ENCODE data around the gene LRP1-AS. TPM values are rescaled to one million over a fixed set of nuclear protein-coding genes. Genes with fewer than 3 reads are reported as not detected.

The LRP1-AS gene
- total RNA-seq, 1 donor from 2014 or later: not detected

DNA sequence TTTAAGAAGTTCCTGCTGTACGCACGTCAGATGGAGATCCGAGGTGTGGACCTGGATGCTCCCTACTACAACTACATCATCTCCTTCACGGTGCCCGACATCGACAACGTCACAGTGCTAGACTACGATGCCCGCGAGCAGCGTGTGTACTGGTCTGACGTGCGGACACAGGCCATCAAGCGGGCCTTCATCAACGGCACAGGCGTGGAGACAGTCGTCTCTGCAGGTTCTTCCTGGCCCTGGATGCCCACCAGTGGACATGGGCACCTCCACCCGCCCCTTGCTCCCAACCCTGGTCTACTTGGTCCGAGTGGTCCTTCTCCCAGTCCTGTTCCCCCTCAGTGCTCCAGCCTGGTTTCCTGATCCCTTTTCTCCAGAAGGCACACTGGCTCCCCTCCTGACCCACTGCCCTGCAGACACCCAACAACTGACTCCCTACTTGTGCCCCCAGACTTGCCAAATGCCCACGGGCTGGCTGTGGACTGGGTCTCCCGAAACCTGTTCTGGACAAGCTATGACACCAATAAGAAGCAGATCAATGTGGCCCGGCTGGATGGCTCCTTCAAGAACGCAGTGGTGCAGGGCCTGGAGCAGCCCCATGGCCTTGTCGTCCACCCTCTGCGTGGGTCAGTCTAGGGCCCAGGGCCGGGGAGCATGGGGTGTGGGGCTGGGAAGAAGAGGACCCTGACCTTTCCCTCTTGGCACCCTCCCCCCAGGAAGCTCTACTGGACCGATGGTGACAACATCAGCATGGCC lies 32.1 kb upstream of the LRP1-AS start:
- no peak for DNase-seq

DNA sequence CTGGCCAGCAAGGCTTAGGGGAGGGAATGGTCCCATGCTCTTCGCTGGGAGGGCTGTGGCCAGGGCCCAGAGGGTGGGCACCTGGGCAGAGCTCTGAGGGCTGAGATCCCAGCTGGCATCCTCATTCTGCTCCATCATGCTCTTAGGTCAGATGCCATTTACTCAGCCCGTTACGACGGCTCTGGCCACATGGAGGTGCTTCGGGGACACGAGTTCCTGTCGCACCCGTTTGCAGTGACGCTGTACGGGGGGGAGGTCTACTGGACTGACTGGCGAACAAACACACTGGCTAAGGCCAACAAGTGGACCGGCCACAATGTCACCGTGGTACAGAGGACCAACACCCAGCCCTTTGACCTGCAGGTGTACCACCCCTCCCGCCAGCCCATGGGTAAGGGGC lies 30.8 kb upstream of the LRP1-AS start:
- DNase-seq: no peak

DNA sequence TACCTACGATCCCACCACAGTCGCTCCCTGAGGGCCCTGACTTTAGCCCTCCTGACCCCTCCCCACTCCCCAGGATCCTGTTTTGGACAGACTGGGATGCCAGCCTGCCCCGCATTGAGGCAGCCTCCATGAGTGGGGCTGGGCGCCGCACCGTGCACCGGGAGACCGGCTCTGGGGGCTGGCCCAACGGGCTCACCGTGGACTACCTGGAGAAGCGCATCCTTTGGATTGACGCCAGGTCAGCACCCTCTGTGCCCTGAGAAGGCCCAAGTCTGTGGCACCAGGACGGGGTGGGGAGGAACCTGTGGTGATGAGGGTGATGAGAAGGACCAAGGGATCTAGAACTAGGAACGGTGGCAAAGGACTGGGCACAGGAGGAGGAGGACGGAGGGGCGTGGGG lies 29.9 kb upstream of the LRP1-AS start:
- DNase-seq: no peak

DNA sequence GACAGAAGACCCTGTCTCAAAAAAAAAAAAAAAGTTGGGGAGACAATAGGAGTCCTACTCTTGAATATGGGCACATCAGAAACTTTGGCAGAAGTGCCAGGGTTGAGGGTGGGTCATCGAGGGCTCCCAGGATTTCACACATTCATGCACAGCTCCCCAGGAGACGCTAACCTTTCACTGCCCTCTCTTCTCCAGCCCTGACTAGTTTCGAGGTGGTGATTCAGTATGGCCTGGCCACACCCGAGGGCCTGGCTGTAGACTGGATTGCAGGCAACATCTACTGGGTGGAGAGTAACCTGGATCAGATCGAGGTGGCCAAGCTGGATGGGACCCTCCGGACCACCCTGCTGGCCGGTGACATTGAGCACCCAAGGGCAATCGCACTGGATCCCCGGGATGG lies 29.4 kb upstream of the LRP1-AS start:
- no peak for DNase-seq

DNA sequence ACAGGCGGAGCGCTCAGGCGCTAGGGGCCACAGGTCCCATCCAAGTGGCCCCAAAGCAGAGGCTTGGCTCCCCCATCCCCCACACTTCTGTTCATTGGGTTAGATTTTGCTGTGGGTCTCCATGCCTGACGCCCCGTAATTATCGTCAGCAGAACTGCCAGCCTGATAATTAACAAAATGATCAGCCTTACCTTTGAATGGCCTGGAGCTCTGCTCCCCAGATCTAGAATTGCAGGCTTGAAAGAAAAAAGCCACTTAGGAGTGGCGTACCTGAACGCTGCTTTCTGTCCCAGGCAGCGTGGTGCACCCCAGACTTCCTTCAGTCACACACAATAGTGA lies 28.7 kb upstream of the LRP1-AS start:
- DNase-seq: no peak

DNA sequence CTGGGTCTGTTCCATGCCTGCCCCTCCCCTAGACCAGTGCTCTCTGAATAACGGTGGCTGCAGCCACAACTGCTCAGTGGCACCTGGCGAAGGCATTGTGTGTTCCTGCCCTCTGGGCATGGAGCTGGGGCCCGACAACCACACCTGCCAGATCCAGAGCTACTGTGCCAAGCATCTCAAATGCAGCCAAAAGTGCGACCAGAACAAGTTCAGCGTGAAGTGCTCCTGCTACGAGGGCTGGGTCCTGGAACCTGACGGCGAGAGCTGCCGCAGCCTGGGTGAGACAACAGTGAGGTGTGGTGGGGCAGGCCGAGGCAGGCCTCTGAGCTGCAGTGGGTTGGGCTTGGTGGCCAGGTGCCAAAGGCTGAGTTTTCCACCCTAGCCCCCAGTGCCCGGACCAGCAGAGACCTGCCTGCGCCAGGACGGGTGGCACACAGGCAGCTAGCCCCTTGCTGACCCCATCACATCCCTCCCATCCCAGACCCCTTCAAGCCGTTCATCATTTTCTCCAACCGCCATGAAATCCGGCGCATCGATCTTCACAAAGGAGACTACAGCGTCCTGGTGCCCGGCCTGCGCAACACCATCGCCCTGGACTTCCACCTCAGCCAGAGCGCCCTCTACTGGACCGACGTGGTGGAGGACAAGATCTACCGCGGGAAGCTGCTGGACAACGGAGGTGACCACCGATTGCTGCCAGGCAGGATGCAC lies 28.2 kb upstream of the LRP1-AS start:
- peak; percentile 78 for DNase-seq

DNA sequence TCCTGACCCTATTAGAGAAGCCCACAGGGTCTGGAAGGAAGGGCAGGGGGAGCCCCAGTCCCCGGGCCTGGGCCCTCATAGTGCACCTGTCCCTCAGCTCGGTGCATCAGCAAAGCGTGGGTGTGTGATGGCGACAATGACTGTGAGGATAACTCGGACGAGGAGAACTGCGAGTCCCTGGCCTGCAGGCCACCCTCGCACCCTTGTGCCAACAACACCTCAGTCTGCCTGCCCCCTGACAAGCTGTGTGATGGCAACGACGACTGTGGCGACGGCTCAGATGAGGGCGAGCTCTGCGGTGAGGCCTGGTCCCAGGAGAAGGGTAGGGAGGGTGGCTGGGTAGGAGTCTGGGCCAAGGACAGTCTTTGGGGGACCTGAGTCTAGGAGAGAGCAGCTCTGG lies 26.3 kb upstream of the LRP1-AS start:
- no peak for DNase-seq

DNA sequence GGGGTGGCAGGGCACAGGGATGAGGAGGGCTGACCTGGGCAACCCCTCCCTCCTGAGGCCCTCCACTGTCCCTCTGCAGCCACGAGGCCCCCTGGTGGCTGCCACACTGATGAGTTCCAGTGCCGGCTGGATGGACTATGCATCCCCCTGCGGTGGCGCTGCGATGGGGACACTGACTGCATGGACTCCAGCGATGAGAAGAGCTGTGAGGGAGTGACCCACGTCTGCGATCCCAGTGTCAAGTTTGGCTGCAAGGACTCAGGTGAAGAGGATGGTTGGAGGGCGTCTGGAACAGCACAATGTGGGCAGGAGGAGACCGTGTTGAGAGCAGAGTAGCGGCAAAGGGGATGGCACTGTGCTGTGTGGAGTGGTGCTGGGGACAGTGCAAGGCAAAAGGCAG lies 25.7 kb upstream of the LRP1-AS start:
- peak; percentile 52 for DNase-seq

DNA sequence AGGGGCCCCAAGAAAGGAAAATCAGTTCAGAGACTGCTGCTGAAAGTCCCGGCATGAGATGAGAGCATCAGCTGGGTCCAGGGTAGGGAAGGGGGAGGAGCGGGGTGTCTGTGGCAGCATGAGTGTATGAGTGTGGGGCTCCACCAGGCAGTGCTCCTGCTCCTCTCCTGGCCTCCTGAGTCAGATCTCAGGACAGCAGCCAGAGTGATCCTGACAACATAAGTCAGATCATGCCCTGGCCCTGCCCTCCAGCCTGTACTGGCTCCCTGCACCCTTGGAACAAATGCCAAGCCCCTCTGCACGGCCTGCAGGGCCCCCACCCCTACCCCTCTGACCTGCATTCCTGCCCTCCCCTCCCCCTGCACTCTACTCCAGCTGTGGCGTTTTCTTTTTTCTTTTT lies 24.2 kb upstream of the LRP1-AS start:
- no peak for DNase-seq

DNA sequence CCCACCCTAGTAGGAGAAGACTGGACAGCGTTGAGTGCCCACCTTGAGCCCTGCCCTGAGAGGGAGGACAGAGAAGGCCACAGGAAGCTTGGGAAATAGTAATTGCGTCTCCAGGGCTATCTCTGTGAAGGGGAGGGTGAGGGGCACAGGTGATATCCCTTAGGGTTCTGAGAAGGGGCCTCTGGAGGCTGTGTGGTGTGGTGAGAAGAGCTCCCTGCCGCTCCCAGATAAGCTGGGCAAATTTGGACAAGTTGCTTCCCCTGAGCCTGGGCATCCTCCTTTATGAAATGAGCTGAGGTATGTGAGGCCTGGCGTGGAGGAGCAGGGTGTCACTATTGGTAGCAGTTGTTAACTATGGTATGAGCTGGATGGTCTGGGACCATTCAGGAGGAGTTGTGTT lies 23.5 kb upstream of the LRP1-AS start:
- no peak for DNase-seq

DNA sequence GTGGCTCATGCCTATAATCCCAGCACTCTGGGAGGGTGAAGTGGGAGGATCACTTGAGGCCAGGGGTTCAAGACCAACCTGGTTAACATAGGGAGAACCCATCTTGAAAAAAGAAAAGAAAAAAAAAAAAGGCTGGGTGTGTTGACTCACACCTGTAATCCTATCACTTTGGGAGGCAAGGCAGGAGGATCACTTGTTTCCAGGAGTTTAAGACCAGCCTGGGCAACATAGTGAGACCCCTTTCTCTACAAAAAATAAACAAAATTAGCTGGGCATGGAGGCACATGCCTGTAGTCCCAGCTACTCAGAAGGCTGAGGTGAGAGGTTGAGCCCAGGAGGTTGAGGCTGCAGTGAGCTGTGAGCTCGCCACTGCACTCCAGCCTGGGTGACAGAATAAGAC lies 23.0 kb upstream of the LRP1-AS start:
- DNase-seq: no peak

DNA sequence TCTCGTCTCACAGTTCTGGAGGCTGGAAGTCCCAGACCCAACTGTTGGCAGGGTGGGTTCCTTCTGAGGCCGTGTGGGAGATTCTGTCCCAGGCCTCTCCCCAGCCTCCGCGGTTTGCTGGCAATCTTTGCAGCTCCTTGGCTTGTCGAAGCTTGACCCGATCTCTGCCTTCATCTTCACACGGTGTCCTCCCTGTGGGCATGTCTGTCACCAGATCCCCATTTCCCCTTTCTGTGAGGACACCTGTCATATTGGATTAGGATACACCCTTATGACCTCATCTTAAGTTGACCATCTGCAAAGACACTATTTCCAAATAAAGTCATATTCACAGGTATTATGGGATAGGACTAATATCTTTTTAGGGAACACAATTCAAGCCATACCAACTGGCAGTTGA lies 22.6 kb upstream of the LRP1-AS start:
- DNase-seq: no peak

DNA sequence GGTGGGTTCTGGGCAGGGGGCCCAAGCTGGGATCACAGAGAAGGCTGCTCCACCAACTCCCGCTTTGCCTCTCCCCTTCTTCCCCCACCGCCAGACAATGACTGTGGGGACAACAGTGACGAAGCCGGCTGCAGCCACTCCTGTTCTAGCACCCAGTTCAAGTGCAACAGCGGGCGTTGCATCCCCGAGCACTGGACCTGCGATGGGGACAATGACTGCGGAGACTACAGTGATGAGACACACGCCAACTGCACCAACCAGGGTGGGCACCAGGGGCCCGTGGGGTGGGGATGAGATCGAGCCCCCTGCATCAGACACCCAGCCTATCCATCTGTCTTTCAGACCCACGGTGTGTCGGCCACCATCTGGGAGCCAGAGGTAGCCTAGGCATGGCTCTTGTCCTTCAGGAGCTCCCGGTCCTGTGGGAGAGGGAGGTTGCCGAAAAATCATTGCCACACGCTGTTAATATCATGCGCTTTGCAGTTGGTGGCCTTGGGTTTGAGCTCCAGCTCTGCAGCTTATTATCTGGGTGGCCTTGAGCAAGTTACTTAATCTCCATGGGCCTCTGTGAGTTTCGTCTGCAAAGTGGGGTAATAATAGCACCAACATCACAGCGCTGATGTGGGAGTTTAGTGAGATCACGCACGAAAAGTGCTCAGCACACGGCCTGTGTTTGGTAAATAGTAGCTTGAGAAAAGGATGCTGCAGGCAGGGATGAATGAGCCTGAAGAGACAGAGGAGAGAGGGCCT lies 21.8 kb upstream of the LRP1-AS start:
- no peak for DNase-seq

DNA sequence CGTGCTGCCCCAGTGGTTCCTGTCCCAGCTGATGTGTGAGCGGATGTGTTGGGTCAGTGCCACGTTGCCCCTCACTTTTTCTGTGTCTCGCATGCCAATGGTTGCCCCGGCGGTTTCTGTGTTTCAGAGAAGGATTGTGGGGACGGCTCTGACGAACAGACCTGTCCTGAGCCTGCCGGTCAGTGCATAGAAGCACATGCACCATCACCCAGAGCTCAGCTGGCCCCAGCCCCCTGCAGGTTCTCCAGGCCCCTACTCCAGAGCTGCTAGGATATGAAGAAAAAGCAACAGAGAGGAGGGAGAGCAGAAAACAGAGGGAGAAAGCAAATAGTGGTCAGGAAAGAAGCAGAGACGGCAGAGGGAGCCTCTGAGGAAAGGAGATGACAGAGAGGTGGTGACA lies 20.6 kb upstream of the LRP1-AS start:
- no peak for DNase-seq

DNA sequence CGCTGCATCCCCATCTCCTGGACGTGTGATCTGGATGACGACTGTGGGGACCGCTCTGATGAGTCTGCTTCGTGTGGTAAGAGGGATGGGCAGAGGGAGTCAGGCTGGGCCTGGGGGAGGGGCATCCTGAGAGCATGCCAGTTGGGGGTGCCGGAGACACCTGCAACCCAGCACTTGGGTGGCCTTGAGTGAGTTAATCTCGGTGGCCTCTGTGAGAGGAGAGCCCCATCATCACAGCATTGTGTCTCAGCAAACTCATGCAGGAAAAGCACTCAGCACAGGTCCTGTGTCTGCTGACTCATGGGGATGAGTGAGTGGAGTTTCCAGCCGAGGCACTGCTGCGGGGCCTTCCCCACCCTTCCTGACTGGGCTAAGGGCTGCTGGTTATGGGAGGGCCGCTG lies 19.6 kb upstream of the LRP1-AS start:
- DNase-seq: peak; percentile 57

DNA sequence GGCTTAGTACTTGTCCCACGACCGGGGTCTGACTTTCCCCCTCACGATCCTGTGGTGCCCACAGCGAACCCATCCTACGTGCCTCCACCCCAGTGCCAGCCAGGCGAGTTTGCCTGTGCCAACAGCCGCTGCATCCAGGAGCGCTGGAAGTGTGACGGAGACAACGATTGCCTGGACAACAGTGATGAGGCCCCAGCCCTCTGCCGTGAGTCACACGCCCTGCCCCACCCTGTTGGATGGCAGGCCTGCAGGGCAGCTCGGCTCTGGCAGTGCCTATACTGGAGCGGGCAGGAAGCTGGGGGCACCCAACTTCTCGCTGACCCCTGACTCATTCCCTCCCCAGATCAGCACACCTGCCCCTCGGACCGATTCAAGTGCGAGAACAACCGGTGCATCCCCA lies 18.3 kb upstream of the LRP1-AS start:
- no peak for DNase-seq

DNA sequence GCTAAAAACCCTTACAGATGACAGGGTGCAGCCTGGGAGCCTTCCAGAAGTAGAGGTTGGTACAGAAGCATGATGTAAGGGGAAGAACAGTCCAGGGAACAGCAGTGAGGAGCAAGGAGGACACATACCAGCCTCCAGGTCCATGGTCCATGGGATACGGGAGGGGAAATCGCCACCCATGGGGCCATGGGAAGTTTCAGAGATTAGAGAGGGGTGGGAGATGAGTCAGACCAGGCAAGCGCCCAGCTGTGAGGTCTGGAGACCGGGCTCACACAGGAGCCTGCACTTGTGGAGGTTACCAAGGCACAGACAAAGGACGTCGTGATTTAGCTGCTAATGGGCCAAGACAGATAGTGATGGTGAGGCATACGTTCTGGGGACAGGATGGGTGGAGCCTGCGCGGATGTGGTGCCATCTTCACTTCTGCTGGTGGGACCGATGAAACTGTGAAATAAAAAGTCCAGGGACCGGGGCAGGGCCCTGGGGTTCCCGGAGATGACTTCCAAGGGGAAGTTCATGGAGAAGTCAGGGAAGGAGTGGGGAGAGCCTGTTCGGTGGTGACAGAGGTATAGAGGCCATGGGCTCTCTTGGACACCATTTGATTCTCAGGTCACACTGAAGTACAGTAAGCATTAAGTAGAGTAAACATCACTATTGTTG lies 17.7 kb upstream of the LRP1-AS start:
- DNase-seq: no peak

DNA sequence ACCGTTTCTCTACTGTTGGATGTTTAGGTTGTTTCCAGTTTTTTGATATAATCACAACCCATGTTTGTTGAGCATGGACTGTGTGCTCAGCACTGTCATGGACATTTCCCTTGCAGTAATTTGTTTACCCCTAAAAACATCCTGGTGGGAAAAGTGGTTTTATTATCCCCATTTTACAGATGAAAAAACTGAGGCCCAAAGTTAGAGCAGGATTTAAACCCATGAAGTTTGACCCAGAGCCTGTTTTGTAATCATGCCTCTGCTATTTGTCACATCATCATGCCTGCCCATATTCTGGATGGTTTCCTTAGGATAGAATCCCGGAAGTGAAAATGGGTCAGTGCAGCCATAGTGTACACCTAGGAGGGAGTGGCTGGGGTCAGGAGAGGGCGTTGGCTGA lies 17.0 kb upstream of the LRP1-AS start:
- DNase-seq: no peak

DNA sequence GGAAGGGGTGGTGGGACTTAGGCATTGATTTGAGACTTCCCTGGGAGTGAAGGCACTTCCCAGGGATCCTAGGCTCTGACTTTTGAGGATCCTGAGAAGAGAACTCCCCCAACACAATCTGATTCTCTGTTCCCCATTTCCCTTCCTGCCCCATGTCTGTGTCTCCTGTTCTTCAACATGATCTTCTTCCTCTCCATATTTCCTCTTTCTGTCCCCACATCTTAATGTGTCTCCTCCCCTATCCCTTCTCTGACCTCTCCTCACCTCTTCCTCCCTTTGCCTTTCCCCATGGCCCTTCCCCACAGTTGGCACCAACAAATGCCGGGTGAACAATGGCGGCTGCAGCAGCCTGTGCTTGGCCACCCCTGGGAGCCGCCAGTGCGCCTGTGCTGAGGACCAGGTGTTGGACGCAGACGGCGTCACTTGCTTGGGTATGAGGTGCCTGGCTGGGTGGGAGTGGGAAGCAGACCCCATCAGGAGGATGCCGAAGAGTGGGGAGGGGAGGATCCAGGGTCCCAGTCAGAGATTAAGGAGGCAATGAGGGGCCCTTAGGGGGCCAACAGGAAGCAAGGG lies 15.2 kb upstream of the LRP1-AS start:
- DNase-seq: no peak

DNA sequence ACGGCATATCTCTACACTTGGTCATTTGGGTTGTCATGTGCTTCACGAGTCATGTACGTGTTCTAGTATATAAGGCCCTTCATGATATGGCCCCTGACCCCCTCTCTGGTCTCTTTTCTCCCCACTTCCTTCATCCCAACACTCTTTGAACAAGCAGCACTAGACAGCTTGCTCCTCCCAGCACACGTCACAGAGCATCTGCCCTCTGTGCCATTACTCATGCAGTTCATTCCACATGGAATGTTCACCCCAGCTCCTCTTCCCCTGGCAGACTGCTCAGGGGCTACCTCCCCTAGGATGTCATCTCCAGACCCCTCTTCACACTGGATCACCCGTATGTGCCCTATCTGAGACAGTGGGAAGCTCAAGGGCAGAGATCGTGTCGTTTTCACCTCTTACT lies 14.1 kb upstream of the LRP1-AS start:
- DNase-seq: no peak

DNA sequence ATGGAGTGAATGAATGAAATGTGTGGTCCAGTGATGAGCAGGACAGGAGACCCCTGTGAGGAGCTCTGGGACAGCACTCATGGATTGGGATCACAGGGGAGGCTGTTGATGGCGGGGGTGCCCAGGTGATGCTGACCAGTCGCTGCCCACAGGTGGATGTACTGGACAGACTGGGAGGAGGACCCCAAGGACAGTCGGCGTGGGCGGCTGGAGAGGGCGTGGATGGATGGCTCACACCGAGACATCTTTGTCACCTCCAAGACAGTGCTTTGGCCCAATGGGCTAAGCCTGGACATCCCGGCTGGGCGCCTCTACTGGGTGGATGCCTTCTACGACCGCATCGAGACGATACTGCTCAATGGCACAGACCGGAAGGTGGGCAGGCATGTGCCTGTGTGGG lies 13.3 kb upstream of the LRP1-AS start:
- no peak for DNase-seq

DNA sequence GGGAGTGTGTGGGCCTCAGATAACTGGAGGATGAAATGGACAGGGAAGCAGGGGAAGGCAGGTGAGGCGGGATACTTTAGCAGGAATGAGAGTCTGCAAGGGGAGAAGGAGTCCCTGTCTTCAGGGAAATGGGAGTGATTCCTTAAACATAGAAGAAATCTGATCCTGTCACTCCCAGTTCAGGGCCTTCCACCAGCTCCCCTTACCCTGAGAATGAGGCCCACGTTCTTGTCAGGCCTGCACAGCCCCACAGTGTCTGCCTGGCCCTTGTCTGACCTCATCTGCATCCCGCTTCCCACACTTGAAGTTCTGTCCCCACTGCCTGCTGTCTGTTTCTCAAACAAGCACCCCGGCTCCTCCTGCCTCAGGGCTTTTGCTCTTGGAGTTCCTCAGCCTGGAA lies 12.6 kb upstream of the LRP1-AS start:
- no peak for DNase-seq

DNA sequence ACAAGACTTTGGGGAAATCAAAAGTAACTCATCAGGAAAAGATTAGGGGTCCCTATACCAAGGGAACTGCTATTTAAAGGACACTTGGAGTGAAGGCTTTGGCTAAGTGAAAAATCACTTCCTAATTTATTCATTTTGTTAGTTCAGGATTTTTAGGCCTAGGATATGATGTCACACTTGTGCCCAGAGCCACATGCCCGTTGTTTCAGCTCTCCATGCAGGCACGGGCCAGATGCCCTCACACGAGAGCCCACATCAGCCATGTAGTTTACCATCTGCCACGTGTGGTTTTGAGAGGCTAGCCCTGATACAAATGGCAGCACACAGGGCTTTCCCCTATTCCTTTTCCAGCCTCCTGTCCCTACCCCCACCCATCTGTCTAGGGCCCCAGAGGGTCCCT lies 11.9 kb upstream of the LRP1-AS start:
- no peak for DNase-seq
